ENCODE data around the gene APBB2.

- no peak for TF ChIP-seq CTCF (IDR thresholded peaks at IDR 0.05)
- TF ChIP-seq POLR2A (IDR thresholded peaks at IDR 0.05), result no peak
Observed at GRCh38 chr4:40870150-40870549, 344.2 kb downstream of the APBB2 start.
